CD4-positive, alpha-beta memory T cell (primary cell): ENCODE results near the gene UMAD1. TPM values are rescaled to one million over a fixed set of nuclear protein-coding genes. Genes with fewer than 3 reads are reported as not detected.
A peak's percentile ranks its signal among the peaks of the same experiment; 100 is the strongest.

Experiments used
- CTCF ChIA-PET: fragments of 350-600 bp; sonication (Branson Sonifier 250); formaldehyde crosslinking; loops from one replicate; lab custom pipeline; 2021; ENCODE audit warnings: inconsistent platforms; ENCODE audit not compliant: partially characterized antibody; lab: Charles Lee
- POLR2A ChIA-PET: fragments of 350-600 bp; sonication (Branson Sonifier 250); formaldehyde crosslinking; loops from one replicate; lab custom pipeline; 2021; ENCODE audit not compliant: partially characterized antibody; lab: Charles Lee
- DNase-seq, 5 donors: peaks; one replicate each; pipeline versions ENCODE4 v3.0.0 to v3.0.0-alpha.2; 2020 to 2022; ENCODE audit warnings: mixed read lengths in 1 of 5
- H3K27ac ChIP-seq: one replicate; pipeline ENCODE4 v1.7.0; 2013; ENCODE audit warnings: low read depth, low read length
- H3K27me3 ChIP-seq: 2 replicates; pipeline ENCODE4 v1.7.0; 2013; ENCODE audit warnings: mild to moderate bottlenecking, low read length, moderate library complexity; ENCODE audit not compliant: insufficient read depth
- H3K36me3 ChIP-seq: 2 replicates; pipeline ENCODE4 v1.7.0; 2013; ENCODE audit warnings: mild to moderate bottlenecking, low read length, moderate library complexity; ENCODE audit not compliant: insufficient read depth
- H3K4me1 ChIP-seq: 2 replicates; pipeline ENCODE4 v1.7.0; 2013; ENCODE audit warnings: mild to moderate bottlenecking, low read length, moderate library complexity; ENCODE audit not compliant: insufficient read depth
- H3K4me3 ChIP-seq, 2 donors: one replicate each; pipeline ENCODE4 v1.7.0; 2013; ENCODE audit warnings: low read length in 2 of 2, mild to moderate bottlenecking in 1 of 2
- H3K9me3 ChIP-seq, 2 donors: one replicate each; pipeline ENCODE4 v1.7.0; 2013; ENCODE audit warnings: low read length in 2 of 2, control low read depth in 1 of 2; ENCODE audit not compliant: control insufficient read depth in 1 of 2
- H3K27ac Mint-ChIP-seq, 7 donors: one replicate each; pipeline ENCODE4 v1.8.0; 2020 to 2021; ENCODE audit warnings: mixed read lengths in 7 of 7, mild to moderate bottlenecking in 6 of 7, inconsistent platforms in 3 of 7, moderate library complexity in 3 of 7
- H3K27me3 Mint-ChIP-seq, 2 donors: one replicate each; pipeline ENCODE4 v1.8.0; 2020 to 2021; ENCODE audit warnings: mixed read lengths in 2 of 2
- H3K36me3 Mint-ChIP-seq, 2 donors: one replicate each; pipeline ENCODE4 v1.8.0; 2020 to 2021; ENCODE audit warnings: mixed read lengths in 2 of 2, inconsistent platforms in 1 of 2, mild to moderate bottlenecking in 1 of 2
- H3K4me1 Mint-ChIP-seq, 4 donors: one replicate each; pipeline ENCODE4 v1.8.0; 2020 to 2021; ENCODE audit warnings: mixed read lengths in 4 of 4, mild to moderate bottlenecking in 1 of 4
- H3K4me3 Mint-ChIP-seq, 8 donors: one replicate each; pipeline ENCODE4 v1.8.0; 2020 to 2021; ENCODE audit warnings: mixed read lengths in 8 of 8, mild to moderate bottlenecking in 7 of 8, moderate library complexity in 6 of 8, inconsistent platforms in 3 of 8
- H3K9me3 Mint-ChIP-seq, 8 donors: one replicate each; pipeline ENCODE4 v1.8.0; 2020 to 2021; ENCODE audit warnings: mixed read lengths in 8 of 8, mild to moderate bottlenecking in 5 of 8, inconsistent platforms in 3 of 8, moderate library complexity in 1 of 8
- intact Hi-C: fragments of 100-400 bp; cut with micrococcal nuclease; formaldehyde crosslinking; loops from one replicate; pipeline ENCODE4 v1.15.1; 2023
- polyA plus RNA-seq, 2 donors: library from polyadenylated mRNA; unstranded; fragments of 300-500 nt; fragmentation: Illumina TruSeq; gene quantifications; one replicate each; pipeline ENCODE4 v1.2.3, GENCODE V29; 2021
- total RNA-seq, 2 experiments: library from RNA; stranded (reverse); gene quantifications; one replicate each; pipeline ENCODE4 v1.2.3, GENCODE V29; 2021

The UMAD1 gene
- total and polyA plus RNA-seq, 4 experiments from 2014 or later: 23.5 to 36.7 (median 27.6) TPM

GRCh38 chr7:7705318-7705717 is 64.8 kb downstream of the UMAD1 start:
- no peaks in the 10 kb centered on the region for H3K4me1 ChIP-seq
- POLR2A ChIA-PET: no interaction called here
- H3K36me3 ChIP-seq: no peaks in the 10 kb centered on the region
- no peak overlapping the region for H3K27ac Mint-ChIP-seq
- no peak overlapping the region for H3K4me3 ChIP-seq
- peaks cover 0 to 20% (median 12%) of the 10 kb centered on the region in 4 donors for H3K4me1 Mint-ChIP-seq
- H3K9me3 Mint-ChIP-seq: no peaks in the 10 kb centered on the region
- intact Hi-C loops: no loop called here
- CTCF ChIA-PET: no interaction called here
- peaks cover 5 to 14% of the 10 kb centered on the region in 2 donors for H3K36me3 Mint-ChIP-seq
- H3K9me3 ChIP-seq: no peaks in the 10 kb centered on the region
- no peaks in the 10 kb centered on the region for H3K27me3 ChIP-seq
- H3K4me3 Mint-ChIP-seq: no peak overlapping the region
- DNase-seq: no peak
- H3K27ac ChIP-seq: no peak overlapping the region
- no peaks in the 10 kb centered on the region for H3K27me3 Mint-ChIP-seq

- ChIA-PET CTCF (no interaction called here), POLR2A (no interaction called here)
- H3K27ac Mint-ChIP-seq: peak overlapping the region in 1 of 7 donors; percentile 46
- Histone ChIP-seq H3K9me3 (no peaks in the 10 kb centered on the region), H3K27me3 (no peaks in the 10 kb centered on the region), H3K4me1 (no peaks in the 10 kb centered on the region), H3K4me3 (no peak overlapping the region), H3K36me3 (no peaks in the 10 kb centered on the region), H3K27ac (no peak overlapping the region)
- intact Hi-C loops: no loop called here
- no peak for DNase-seq
- H3K27me3 Mint-ChIP-seq: no peaks in the 10 kb centered on the region
- H3K9me3 Mint-ChIP-seq: no peaks in the 10 kb centered on the region
- H3K36me3 Mint-ChIP-seq: peaks cover 5 to 14% of the 10 kb centered on the region in 2 donors
- peaks cover 0 to 21% (median 12%) of the 10 kb centered on the region in 4 donors for H3K4me1 Mint-ChIP-seq
- H3K4me3 Mint-ChIP-seq: no peak overlapping the region
Measured at GRCh38 chr7:7706101-7706511, 65.6 kb downstream of the UMAD1 start.

GRCh38 chr7:7706556-7707172 is 66.1 kb downstream of the UMAD1 start:
- POLR2A ChIA-PET: no interaction called here
- no peak overlapping the region for H3K27ac ChIP-seq
- Mint-ChIP-seq H3K27me3 (no peaks in the 10 kb centered on the region), H3K36me3 (peaks cover 5 to 14% of the 10 kb centered on the region in 2 donors), H3K27ac (no peak overlapping the region), H3K9me3 (no peaks in the 10 kb centered on the region), H3K4me1 (peaks cover 0 to 20% (median 9%) of the 10 kb centered on the region in 4 donors), H3K4me3 (no peak overlapping the region)
- H3K36me3 ChIP-seq: no peaks in the 10 kb centered on the region
- CTCF ChIA-PET: no interaction called here
- no peak overlapping the region for H3K4me3 ChIP-seq
- no peak for DNase-seq
- no peaks in the 10 kb centered on the region for H3K27me3 ChIP-seq
- H3K9me3 ChIP-seq: no peaks in the 10 kb centered on the region
- intact Hi-C loops: no loop called here
- H3K4me1 ChIP-seq: no peaks in the 10 kb centered on the region

GRCh38 chr7:7707246-7707645 is 66.7 kb downstream of the UMAD1 start:
- ChIA-PET POLR2A (no interaction called here), CTCF (no interaction called here)

GRCh38 chr7:7707806-7708205 is 67.3 kb downstream of the UMAD1 start:
- DNase-seq: no peak
- Mint-ChIP-seq H3K4me1 (peaks cover 0 to 19% (median 7%) of the 10 kb centered on the region in 4 donors), H3K9me3 (no peaks in the 10 kb centered on the region), H3K27ac (no peak overlapping the region), H3K4me3 (no peak overlapping the region), H3K27me3 (no peaks in the 10 kb centered on the region), H3K36me3 (peaks cover 2 to 10% of the 10 kb centered on the region in 2 donors)
- no peaks in the 10 kb centered on the region for H3K9me3 ChIP-seq
- CTCF ChIA-PET: interaction anchor here (1.1 kb wide), 1 partner anchor 53 kb away, joined by 4 read pairs; no protein-coding TSS in a partner anchor
- POLR2A ChIA-PET: no interaction called here
- intact Hi-C loops: no loop called here
- H3K27me3 ChIP-seq: no peaks in the 10 kb centered on the region
- H3K36me3 ChIP-seq: no peaks in the 10 kb centered on the region
- H3K27ac ChIP-seq: no peak overlapping the region
- no peak overlapping the region for H3K4me3 ChIP-seq
- no peaks in the 10 kb centered on the region for H3K4me1 ChIP-seq

More at GRCh38 chr7:7707246-7707645, 66.7 kb downstream of the UMAD1 start:
- peaks cover 5 to 14% of the 10 kb centered on the region in 2 donors for H3K36me3 Mint-ChIP-seq
- no peaks in the 10 kb centered on the region for H3K9me3 Mint-ChIP-seq
- no peak overlapping the region for H3K27ac Mint-ChIP-seq
- H3K4me3 Mint-ChIP-seq: no peak overlapping the region
- Histone ChIP-seq H3K4me3 (no peak overlapping the region), H3K27ac (no peak overlapping the region), H3K27me3 (no peaks in the 10 kb centered on the region), H3K4me1 (no peaks in the 10 kb centered on the region), H3K36me3 (no peaks in the 10 kb centered on the region), H3K9me3 (no peaks in the 10 kb centered on the region)
- no peaks in the 10 kb centered on the region for H3K27me3 Mint-ChIP-seq
- intact Hi-C loops: no loop called here
- no peak for DNase-seq
- peaks cover 0 to 18% (median 7%) of the 10 kb centered on the region in 4 donors for H3K4me1 Mint-ChIP-seq

GRCh38 chr7:7709291-7709690 is 68.7 kb downstream of the UMAD1 start:
- ChIA-PET CTCF (no interaction called here), POLR2A (no interaction called here)
- Mint-ChIP-seq H3K27ac (peak overlapping the region in 2 of 7 donors; percentile 16 to 54), H3K9me3 (no peaks in the 10 kb centered on the region), H3K4me3 (no peak overlapping the region), H3K4me1 (peaks cover 0 to 19% (median 7%) of the 10 kb centered on the region in 4 donors), H3K36me3 (peaks cover 0 to 7% of the 10 kb centered on the region in 2 donors), H3K27me3 (no peaks in the 10 kb centered on the region)
- intact Hi-C loops: no loop called here
- no peaks in the 10 kb centered on the region for H3K27me3 ChIP-seq
- H3K9me3 ChIP-seq: no peaks in the 10 kb centered on the region
- H3K36me3 ChIP-seq: no peaks in the 10 kb centered on the region
- no peak for DNase-seq
- H3K27ac ChIP-seq: no peak overlapping the region
- H3K4me3 ChIP-seq: no peak overlapping the region
- H3K4me1 ChIP-seq: no peaks in the 10 kb centered on the region

GRCh38 chr7:7710469-7710868 is 69.9 kb downstream of the UMAD1 start:
- Histone ChIP-seq H3K4me3 (no peak overlapping the region), H3K27ac (no peak overlapping the region), H3K4me1 (no peaks in the 10 kb centered on the region), H3K36me3 (no peaks in the 10 kb centered on the region), H3K9me3 (no peaks in the 10 kb centered on the region), H3K27me3 (no peaks in the 10 kb centered on the region)
- Mint-ChIP-seq H3K4me1 (peaks cover 0 to 18% (median 6%) of the 10 kb centered on the region in 4 donors), H3K27me3 (no peaks in the 10 kb centered on the region), H3K9me3 (no peaks in the 10 kb centered on the region), H3K4me3 (no peak overlapping the region), H3K36me3 (peaks cover 0 to 9% of the 10 kb centered on the region in 2 donors), H3K27ac (no peak overlapping the region)
- DNase-seq: no peak
- intact Hi-C loops: no loop called here
- CTCF ChIA-PET: no interaction called here
- POLR2A ChIA-PET: no interaction called here
